HepG2 (cell line): ENCODE data around the gene C17orf58. TPM values are rescaled to one million over a fixed set of nuclear protein-coding genes. Genes with fewer than 3 reads are reported as not detected.

Source experiments
- ATAC-seq: fragments of 200-7000 bp; cut with Tn5 transposase; 3 replicates; pipeline ENCODE4 v1.9.1; 2020; ENCODE audit warnings: mild to moderate bottlenecking, moderate library complexity
- BruUV-seq: library from RNA; stranded (reverse); fragments of 400-500 nt; replicated peaks from 2 replicates; lab custom pipeline; 2021; lab: Mats Ljungman, UMichigan
- CTCF ChIA-PET: fragments of 300-600 bp; formaldehyde crosslinking; extraction: SDS; loops from one replicate; lab custom pipeline; 2021; ENCODE audit warnings: low total read pairs, inconsistent platforms, low intra/inter-chr PET ratio; lab: Yijun Ruan, JAX
- POLR2A ChIA-PET: fragments of 350-600 bp; sonication (Branson Sonifier 250); formaldehyde crosslinking; loops from one replicate; lab custom pipeline; 2020; ENCODE audit warnings: antibody characterized with exemption, inconsistent platforms; lab: Yijun Ruan, JAX
- DNase-seq: peaks from one replicate; pipeline ENCODE4 v3.0.0-alpha.2; 2015; ENCODE audit warnings: low spot score
- FAIRE-seq: peaks from 3 replicates; lab custom pipeline; 2011; peaks lifted over from hg19 to GRCh38; lab: Jason Lieb, UNC
- H2AFZ ChIP-seq: one replicate; pipeline ENCODE4 v1.6.1; 2011; ENCODE audit warnings: low read length, inconsistent platforms
- H3K27ac ChIP-seq: fragments of 300-600 bp; 3 replicates; pipeline ENCODE4 v1.8.0; 2011; ENCODE audit warnings: mixed run types, mild to moderate bottlenecking, mixed read lengths, low read length, inconsistent platforms; ENCODE audit not compliant: insufficient read depth; ENCODE audit errors: extremely low read length
- H3K27me3 ChIP-seq, 2 experiments: fragments of 200-600 bp in 1 of 2; 2 replicates in 1 of 2; 3 replicates in 1 of 2; pipeline versions ENCODE4 v1.6.0 to v1.8.0; 2011; ENCODE audit warnings: low read length in 2 of 2, mild to moderate bottlenecking in 2 of 2, moderate library complexity in 2 of 2, inconsistent platforms in 1 of 2; ENCODE audit not compliant: insufficient read depth in 2 of 2, control insufficient read depth in 1 of 2
- H3K36me3 ChIP-seq, 2 experiments: fragments of 200-600 bp in 1 of 2; replicated peaks in 1 of 2; 2 replicates in 1 of 2; 3 replicates in 1 of 2; pipeline versions ENCODE4 v1.5.1 to v1.8.0; 2011; ENCODE audit warnings: low read length in 2 of 2, inconsistent platforms in 1 of 2; ENCODE audit not compliant: insufficient read depth in 2 of 2, control insufficient read depth in 1 of 2
- H3K4me1 ChIP-seq: 2 replicates; pipeline ENCODE4 v1.5.1; 2012; ENCODE audit warnings: low read length, inconsistent platforms; ENCODE audit not compliant: insufficient read depth
- H3K4me2 ChIP-seq: 2 replicates; pipeline ENCODE4 v1.6.0; 2011; ENCODE audit warnings: low read depth, low read length, inconsistent platforms
- H3K4me3 ChIP-seq, 3 experiments: fragments of 200-600 bp in 1 of 3; sonication (generic), shearing (Covaris generic) in 1 of 3; replicated peaks in 1 of 3; 2 replicates each; pipeline ENCODE4 v1.5.1; 2011 to 2016; ENCODE audit warnings: low read length in 3 of 3, inconsistent platforms in 2 of 3, low read depth in 2 of 3, mild to moderate bottlenecking in 2 of 3, control low read depth in 1 of 3, mixed read lengths in 1 of 3; ENCODE audit not compliant: insufficient read depth in 1 of 3
- H3K79me2 ChIP-seq: one replicate; pipeline ENCODE4 v1.6.1; 2011; ENCODE audit warnings: low read length, inconsistent platforms; ENCODE audit not compliant: insufficient read depth
- H3K9ac ChIP-seq: 2 replicates; pipeline ENCODE4 v1.6.0; 2011; ENCODE audit warnings: mild to moderate bottlenecking, low read depth, low read length, inconsistent platforms; ENCODE audit not compliant: insufficient read depth
- H3K9me3 ChIP-seq: 2 replicates; pipeline ENCODE4 v1.5.1; 2012; ENCODE audit warnings: mild to moderate bottlenecking, low read length
- H4K20me1 ChIP-seq: 2 replicates; pipeline ENCODE4 v1.6.0; 2011; ENCODE audit warnings: inconsistent platforms, mild to moderate bottlenecking, low read length, moderate library complexity; ENCODE audit not compliant: insufficient read depth
- MIXL1 ChIP-seq: IDR thresholded peaks from 2 replicates; pipeline ENCODE4 v1.6.1; 2016
- SUZ12 ChIP-seq: fragments of 150-350 bp; IDR thresholded peaks from 2 replicates; pipeline ENCODE4 v1.6.1; 2014; ENCODE audit warnings: low read depth, low read length
- ZFP36 ChIP-seq: fragments of 150-350 bp; IDR thresholded peaks from 2 replicates; pipeline ENCODE4 v1.6.1; 2018; ENCODE audit warnings: borderline replicate concordance, low read length, low read depth; ENCODE audit not compliant: partially characterized antibody
- ZFP90 ChIP-seq: sonication (generic); formaldehyde crosslinking; IDR thresholded peaks from 2 replicates; pipeline ENCODE4 v1.8.0; 2022; ENCODE audit warnings: missing genetic modification reagents, mild to moderate bottlenecking, inconsistent platforms, borderline replicate concordance
- ZNF263 ChIP-seq: sonication (generic); formaldehyde crosslinking; IDR thresholded peaks from 2 replicates; pipeline ENCODE4 v1.4.0; 2020; ENCODE audit warnings: missing genetic modification reagents
- ZNF367 ChIP-seq: sonication (generic); formaldehyde crosslinking; IDR thresholded peaks from 2 replicates; pipeline ENCODE4 v1.4.0; 2020; ENCODE audit warnings: missing genetic modification reagents, borderline replicate concordance
- ZNF530 ChIP-seq: sonication (generic); formaldehyde crosslinking; IDR thresholded peaks from 2 replicates; pipeline ENCODE4 v1.5.0; 2020; ENCODE audit warnings: low read depth, mild to moderate bottlenecking, missing genetic modification reagents
- ZSCAN29 ChIP-seq: sonication (generic); formaldehyde crosslinking; conservative IDR thresholded peaks from 2 replicates; pipeline ENCODE4 v1.4.0; 2020; ENCODE audit warnings: mild to moderate bottlenecking, missing genetic modification reagents
- in situ Hi-C: cut with HindIII; loops from 2 replicates; pipeline ENCODE4 v1.10.0; 2017; ENCODE audit warnings: low pct_unique_long_range_greater_than_20kb; ENCODE audit not compliant: extremely low pct_ligation_motif_present
- intact Hi-C: fragments of 100-400 bp; cut with micrococcal nuclease; formaldehyde crosslinking; loops from one replicate; pipeline ENCODE4 v1.10.0; 2022; ENCODE audit not compliant: unreplicated experiment
- polyA plus RNA-seq, 8 experiments: library from polyadenylated mRNA; depleted of rRNA in 3 of 8; stranded (reverse) in 7 of 8; unstranded in 1 of 8; fragments of >200 nt; fragmentation: Illumina TruSeq in 4 of 8; extraction: Trizol in 4 of 8; gene quantifications; 2 replicates each; pipeline versions ENCODE4 v1.2.1 to v1.2.3, GENCODE V29; 2011 to 2016; ENCODE audit warnings: low read depth in 4 of 8, missing spikeins in 1 of 8, mixed read lengths in 1 of 8; ENCODE audit not compliant: insufficient read depth in 1 of 8
- total RNA-seq, 5 experiments: library from RNA; depleted of rRNA; stranded (reverse); fragments of >200 nt; fragmentation: Illumina TruSeq; extraction: Trizol; gene quantifications; 2 replicates each; pipeline ENCODE4 v1.2.3, GENCODE V29; 2016; ENCODE audit warnings: low read depth in 1 of 5
- TF ChIP-seq, protein P1 (sequence below): sonication (generic); formaldehyde crosslinking; IDR thresholded peaks from 2 replicates; pipeline ENCODE4 v1.4.0; 2020; ENCODE audit warnings: low read depth, mild to moderate bottlenecking, missing genetic modification reagents

The C17orf58 gene
- total and polyA plus RNA-seq, 2 of the 13 experiments (the other 11 are each of a cell fraction or from before 2014, with no cell fraction given): 15.6 to 15.8 TPM

DNA sequence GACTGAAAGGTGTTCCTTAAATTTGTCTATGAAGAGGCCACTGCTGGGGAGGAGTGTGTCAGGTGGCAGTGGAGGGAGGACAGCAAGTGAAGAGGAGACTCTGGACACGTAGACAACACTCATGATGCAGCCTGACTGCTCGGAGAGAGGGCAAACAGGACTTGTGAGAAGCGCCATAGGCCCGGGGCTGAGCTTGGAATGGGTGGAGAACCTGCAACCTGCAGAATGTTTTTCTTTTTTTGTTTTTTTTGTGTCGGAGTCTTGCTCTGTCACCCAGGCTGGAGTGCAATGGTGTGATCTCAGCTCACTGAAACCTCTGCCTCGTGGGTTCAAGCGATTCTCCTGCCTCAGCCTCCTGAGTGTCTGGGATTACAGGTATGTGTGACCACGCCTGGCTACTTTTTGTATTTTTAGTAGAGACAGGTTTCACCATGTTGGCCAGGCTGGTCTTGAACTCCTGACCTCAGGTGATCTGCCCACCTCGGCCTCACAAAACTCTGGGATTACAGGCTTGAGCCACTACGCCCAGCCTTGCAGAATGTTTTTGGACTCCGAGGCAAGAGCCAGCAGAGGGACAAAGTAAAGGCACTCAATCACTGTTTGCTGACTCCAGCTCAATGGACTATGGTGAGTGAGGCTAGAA, 18.9 kb upstream of the C17orf58 start (continued):
- no peak for TF ChIP-seq MIXL1 (CRISPR knock-in tag)
- 0 out of 2 replicates have a peak, but pooled peaks have one; percentile 16 for TF ChIP-seq ZFP90
- no peak for TF ChIP-seq ZSCAN29 (CRISPR knock-in tag)
- TF ChIP-seq, protein P1, sequence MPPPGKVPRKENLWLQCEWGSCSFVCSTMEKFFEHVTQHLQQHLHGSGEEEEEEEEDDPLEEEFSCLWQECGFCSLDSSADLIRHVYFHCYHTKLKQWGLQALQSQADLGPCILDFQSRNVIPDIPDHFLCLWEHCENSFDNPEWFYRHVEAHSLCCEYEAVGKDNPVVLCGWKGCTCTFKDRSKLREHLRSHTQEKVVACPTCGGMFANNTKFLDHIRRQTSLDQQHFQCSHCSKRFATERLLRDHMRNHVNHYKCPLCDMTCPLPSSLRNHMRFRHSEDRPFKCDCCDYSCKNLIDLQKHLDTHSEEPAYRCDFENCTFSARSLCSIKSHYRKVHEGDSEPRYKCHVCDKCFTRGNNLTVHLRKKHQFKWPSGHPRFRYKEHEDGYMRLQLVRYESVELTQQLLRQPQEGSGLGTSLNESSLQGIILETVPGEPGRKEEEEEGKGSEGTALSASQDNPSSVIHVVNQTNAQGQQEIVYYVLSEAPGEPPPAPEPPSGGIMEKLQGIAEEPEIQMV: 0 out of 2 replicates have a peak, but pooled peaks have one; percentile 1

DNA sequence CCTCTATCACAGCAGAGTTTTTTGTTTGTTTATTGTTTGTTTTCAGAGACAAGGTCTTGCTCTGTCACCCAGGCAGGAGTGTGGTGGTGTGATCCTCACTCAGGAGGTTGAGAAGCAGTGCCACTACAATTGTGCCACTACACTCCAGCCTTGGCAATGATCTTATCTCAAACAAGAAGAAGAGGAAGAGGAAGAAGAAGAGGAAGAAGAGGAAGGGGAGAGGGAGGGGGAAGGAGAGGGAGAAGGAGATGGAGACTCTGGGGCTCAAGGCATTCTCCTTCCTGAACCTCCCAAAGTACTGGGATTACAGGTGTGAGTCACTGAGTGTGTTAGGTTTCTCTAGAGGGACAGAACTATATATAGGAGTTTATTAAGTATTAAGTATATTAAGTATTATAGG, 17.1 kb upstream of the C17orf58 start:
- ChIA-PET POLR2A (no interaction called here), CTCF (no interaction called here)
- Histone ChIP-seq H3K9me3 (no peaks in the 10 kb centered on the region), H2AFZ (no peak overlapping the region), H3K27me3 (0 out of 5 replicates have a peak, but pooled peaks cover 0 to 5% of the 10 kb centered on the region in 2 experiments), H4K20me1 (no peaks in the 10 kb centered on the region), H3K9ac (no peak overlapping the region), H3K36me3 (no peaks in the 10 kb centered on the region), H3K27ac (no peak overlapping the region), H3K79me2 (no peaks in the 10 kb centered on the region)
- intact Hi-C loops: loop anchor here (2.0 kb wide), 1 partner anchor 19 kb away; no protein-coding TSS in a partner anchor
- FAIRE-seq: no peak
- BruUV-seq: no TSS peak
- no peak for TF ChIP-seq ZFP36
- TF ChIP-seq ZNF530: no peak
- no peak for TF ChIP-seq ZNF367 (CRISPR knock-in tag)
- TF ChIP-seq ZNF263 (CRISPR knock-in tag): no peak
- TF ChIP-seq SUZ12: no peak
- TF ChIP-seq, all 625 proteins: peak for 0
- ATAC-seq (no peak), DNase-seq (no peak)
- H3K4me1 ChIP-seq: peaks cover 35% of the 10 kb centered on the region
- H3K4me2 ChIP-seq: no peak overlapping the region
- in situ Hi-C loops: no loop called here
- no peak overlapping the region for H3K4me3 ChIP-seq
